ENCODE measurements around the gene RANBP9. TPM values are rescaled to one million over a fixed set of nuclear protein-coding genes. Genes with fewer than 3 reads are reported as not detected.

Gene RANBP9
- total and polyA plus RNA-seq, 2 of the 13 experiments (the other 11 are each of a cell fraction or from before 2014, with no cell fraction given) = 26.6 to 30.6 TPM

DNA sequence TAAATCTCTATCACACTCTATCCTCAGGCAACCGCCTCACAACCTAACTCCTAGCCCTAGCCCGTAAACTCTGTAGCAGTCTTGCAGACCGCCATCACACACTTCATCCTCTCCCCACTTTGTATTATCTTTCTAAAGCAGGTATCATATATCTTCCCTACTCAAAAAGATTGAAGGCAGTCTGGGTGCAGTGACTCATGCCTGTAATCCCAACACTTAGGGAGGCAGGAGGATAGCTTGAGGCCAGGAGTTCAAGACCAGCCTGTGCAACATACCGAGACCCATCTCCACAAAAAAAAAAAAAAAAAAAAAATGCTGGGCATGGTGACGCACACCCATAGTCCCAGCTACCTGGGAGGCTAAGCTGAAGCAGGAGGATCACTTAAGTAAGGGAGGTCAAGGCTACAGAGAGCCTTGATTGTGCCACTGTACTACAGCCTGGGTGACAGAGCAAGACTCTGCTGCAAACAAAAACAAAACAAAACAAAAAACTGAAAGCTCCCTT is 22.9 kb downstream of the RANBP9 start:
- Histone ChIP-seq H3K9ac (ENCODE audit: insufficient read depth, low read depth, low read length) (no peak overlapping the region), H4K20me1 (ENCODE audit: insufficient read depth, low read length) (no peaks in the 10 kb centered on the region; the same call in 1 of the 2 replicates), H3K36me3 (replicated peaks in 1 of 2; ENCODE audit: control insufficient read depth in 1 of 2, insufficient read depth in 2 of 2, low read length in 2 of 2) (peaks cover 8 to 37% of the 10 kb centered on the region in 2 experiments), H3K9me3 (ENCODE audit: low read length) (no peaks in the 10 kb centered on the region), H3K79me2 (ENCODE audit: insufficient read depth, low read length) (peaks cover 79% of the 10 kb centered on the region), H3K4me3 (replicated peaks in 1 of 3; ENCODE audit: insufficient read depth in 1 of 3, low read depth in 2 of 3, low read length in 3 of 3) (no peak overlapping the region), H3K27ac (ENCODE audit: extremely low read length, insufficient read depth, low read length) (no peak overlapping the region), H3K4me1 (ENCODE audit: insufficient read depth, low read length) (no peaks in the 10 kb centered on the region), H3K4me2 (ENCODE audit: low read depth, low read length) (no peak overlapping the region), H3K27me3 (ENCODE audit: control insufficient read depth in 1 of 2, insufficient read depth in 2 of 2, low read length in 2 of 2) (no peaks in the 10 kb centered on the region), H2AFZ (ENCODE audit: low read length) (no peak overlapping the region)
- ATAC-seq (no peak), DNase-seq (ENCODE audit: low spot score) (no peak), FAIRE-seq (no peak)
- ChIA-PET POLR2A (no interaction called here), CTCF (ENCODE audit: low intra/inter-chr PET ratio, low total read pairs) (no interaction called here)
- in situ Hi-C loops (cut with HindIII; ENCODE audit: extremely low pct_ligation_motif_present, low pct_unique_long_range_greater_than_20kb) (no loop called here), intact Hi-C loops (cut with micrococcal nuclease; ENCODE audit: unreplicated experiment) (no loop called here)
- 97% methylated on average over 5 of the region's 5 CpGs for WGBS (ENCODE audit: low lambda C conversion rate)
- no TSS peak for BruUV-seq (replicated peaks)
- TF ChIP-seq ZFP36 (IDR thresholded peaks at IDR 0.05; ENCODE audit: borderline replicate concordance, low read depth, low read length, partially characterized antibody) (no peak), SIN3A (IDR thresholded peaks at IDR 0.05; ENCODE audit: borderline replicate concordance, low read depth, low read length) (no peak), U2AF1 (optimal IDR thresholded peaks at IDR 0.05; ENCODE audit: low read depth, low read length) (no peak), ZNF768 (CRISPR knock-in tag; IDR thresholded peaks at IDR 0.05) (no peak), ZNF468 (CRISPR knock-in tag; IDR thresholded peaks at IDR 0.05) (no peak), HHEX (CRISPR knock-in tag; IDR thresholded peaks at IDR 0.05) (no peak), GTF2F1 (IDR thresholded peaks at IDR 0.05; ENCODE audit: low read length) (no peak), ZNF724P (CRISPR knock-in tag; IDR thresholded peaks at IDR 0.05; ENCODE audit: borderline replicate concordance) (no peak), ZNF225 (CRISPR knock-in tag; IDR thresholded peaks at IDR 0.05) (no peak), CEBPB (IDR thresholded peaks at IDR 0.05; ENCODE audit: borderline replicate concordance, low read depth, low read length) (no peak)
- TF ChIP-seq, protein P1, sequence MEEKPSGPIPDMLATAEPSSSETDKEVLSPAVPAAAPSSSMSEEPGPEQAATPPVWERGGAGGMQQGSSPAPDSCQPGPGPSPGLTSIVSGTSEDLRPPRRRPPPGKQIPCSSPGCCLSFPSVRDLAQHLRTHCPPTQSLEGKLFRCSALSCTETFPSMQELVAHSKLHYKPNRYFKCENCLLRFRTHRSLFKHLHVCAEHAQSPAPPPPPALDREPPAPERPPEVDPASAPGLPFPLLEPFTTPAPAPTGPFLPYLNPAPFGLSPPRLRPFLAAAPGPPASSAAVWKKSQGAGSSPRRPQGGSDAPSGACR (CRISPR knock-in tag; IDR thresholded peaks at IDR 0.05) = no peak
- TF ChIP-seq, protein P2, sequence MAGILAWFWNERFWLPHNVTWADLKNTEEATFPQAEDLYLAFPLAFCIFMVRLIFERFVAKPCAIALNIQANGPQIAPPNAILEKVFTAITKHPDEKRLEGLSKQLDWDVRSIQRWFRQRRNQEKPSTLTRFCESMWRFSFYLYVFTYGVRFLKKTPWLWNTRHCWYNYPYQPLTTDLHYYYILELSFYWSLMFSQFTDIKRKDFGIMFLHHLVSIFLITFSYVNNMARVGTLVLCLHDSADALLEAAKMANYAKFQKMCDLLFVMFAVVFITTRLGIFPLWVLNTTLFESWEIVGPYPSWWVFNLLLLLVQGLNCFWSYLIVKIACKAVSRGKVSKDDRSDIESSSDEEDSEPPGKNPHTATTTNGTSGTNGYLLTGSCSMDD (CRISPR knock-in tag; IDR thresholded peaks at IDR 0.05) = no peak
- TF ChIP-seq, protein P3, sequence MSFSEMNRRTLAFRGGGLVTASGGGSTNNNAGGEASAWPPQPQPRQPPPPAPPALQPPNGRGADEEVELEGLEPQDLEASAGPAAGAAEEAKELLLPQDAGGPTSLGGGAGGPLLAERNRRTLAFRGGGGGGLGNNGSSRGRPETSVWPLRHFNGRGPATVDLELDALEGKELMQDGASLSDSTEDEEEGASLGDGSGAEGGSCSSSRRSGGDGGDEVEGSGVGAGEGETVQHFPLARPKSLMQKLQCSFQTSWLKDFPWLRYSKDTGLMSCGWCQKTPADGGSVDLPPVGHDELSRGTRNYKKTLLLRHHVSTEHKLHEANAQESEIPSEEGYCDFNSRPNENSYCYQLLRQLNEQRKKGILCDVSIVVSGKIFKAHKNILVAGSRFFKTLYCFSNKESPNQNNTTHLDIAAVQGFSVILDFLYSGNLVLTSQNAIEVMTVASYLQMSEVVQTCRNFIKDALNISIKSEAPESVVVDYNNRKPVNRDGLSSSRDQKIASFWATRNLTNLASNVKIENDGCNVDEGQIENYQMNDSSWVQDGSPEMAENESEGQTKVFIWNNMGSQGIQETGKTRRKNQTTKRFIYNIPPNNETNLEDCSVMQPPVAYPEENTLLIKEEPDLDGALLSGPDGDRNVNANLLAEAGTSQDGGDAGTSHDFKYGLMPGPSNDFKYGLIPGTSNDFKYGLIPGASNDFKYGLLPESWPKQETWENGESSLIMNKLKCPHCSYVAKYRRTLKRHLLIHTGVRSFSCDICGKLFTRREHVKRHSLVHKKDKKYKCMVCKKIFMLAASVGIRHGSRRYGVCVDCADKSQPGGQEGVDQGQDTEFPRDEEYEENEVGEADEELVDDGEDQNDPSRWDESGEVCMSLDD (CRISPR knock-in tag; IDR thresholded peaks at IDR 0.05; ENCODE audit: borderline replicate concordance) = no peak
- TF ChIP-seq, protein P4, sequence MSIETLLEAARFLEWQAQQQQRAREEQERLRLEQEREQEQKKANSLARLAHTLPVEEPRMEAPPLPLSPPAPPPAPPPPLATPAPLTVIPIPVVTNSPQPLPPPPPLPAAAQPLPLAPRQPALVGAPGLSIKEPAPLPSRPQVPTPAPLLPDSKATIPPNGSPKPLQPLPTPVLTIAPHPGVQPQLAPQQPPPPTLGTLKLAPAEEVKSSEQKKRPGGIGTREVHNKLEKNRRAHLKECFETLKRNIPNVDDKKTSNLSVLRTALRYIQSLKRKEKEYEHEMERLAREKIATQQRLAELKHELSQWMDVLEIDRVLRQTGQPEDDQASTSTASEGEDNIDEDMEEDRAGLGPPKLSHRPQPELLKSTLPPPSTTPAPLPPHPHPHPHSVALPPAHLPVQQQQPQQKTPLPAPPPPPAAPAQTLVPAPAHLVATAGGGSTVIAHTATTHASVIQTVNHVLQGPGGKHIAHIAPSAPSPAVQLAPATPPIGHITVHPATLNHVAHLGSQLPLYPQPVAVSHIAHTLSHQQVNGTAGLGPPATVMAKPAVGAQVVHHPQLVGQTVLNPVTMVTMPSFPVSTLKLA (IDR thresholded peaks at IDR 0.05) = no peak
